Measurements from ENCODE around the gene CCNI2. TPM values are rescaled to one million over a fixed set of nuclear protein-coding genes. Genes with fewer than 3 reads are reported as not detected.

CCNI2 gene
- total RNA-seq, 1 donor from 2014 or later = not detected

- Histone ChIP-seq H3K9me3 (no peaks in the 10 kb centered on the region), H3K27ac (no peak overlapping the region), H3K27me3 (no peaks in the 10 kb centered on the region), H3K36me3 (peaks cover 0 to 4% of the 10 kb centered on the region in 2 donors), H3K4me3 (no peak overlapping the region), H3K4me1 (no peaks in the 10 kb centered on the region)
- TF ChIP-seq CTCF (IDR thresholded peaks at IDR 0.05) = no peak
- intact Hi-C loops (cut with DNase I) = no loop called here
- no peak for DNase-seq (ENCODE audit: low spot score in 2 of 2)
Measured at GRCh38 chr5:132725745-132726144, 21.5 kb upstream of the CCNI2 start.

DNA sequence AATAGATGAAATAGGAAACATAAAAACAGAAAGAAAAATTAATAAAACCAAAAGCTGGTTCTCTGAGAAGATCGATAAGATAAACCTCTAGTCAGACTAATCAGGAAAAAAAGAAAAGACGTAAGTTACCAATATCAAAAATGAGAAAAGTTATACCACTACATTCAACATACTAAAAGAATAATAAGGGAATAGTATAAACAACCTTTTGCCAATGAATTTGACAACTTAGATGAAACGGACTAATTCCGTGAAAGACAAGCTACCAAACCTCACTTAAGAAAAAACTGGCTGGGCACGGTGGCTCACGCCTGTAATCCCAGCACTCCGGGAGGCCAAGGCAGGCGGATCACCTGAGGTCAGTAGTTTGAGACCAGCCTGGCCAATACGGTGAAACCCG lies 17.3 kb upstream of the CCNI2 start:
- intact Hi-C loops (cut with DNase I) = no loop called here

GRCh38 chr5:132733499-132734148 lies 13.6 kb upstream of the CCNI2 start:
- Histone ChIP-seq H3K4me1 (peaks cover 0 to 4% of the 10 kb centered on the region in 2 donors), H3K36me3 (no peaks in the 10 kb centered on the region), H3K27me3 (no peaks in the 10 kb centered on the region), H3K27ac (no peak overlapping the region), H3K4me3 (no peak overlapping the region), H3K9me3 (no peaks in the 10 kb centered on the region)
- intact Hi-C loops (cut with DNase I) = no loop called here
- no peak for DNase-seq (ENCODE audit: low spot score in 2 of 2)
- no peak for TF ChIP-seq CTCF (IDR thresholded peaks at IDR 0.05)

More for the DNA sequence above, 17.3 kb upstream of the CCNI2 start:
- no peak for DNase-seq (ENCODE audit: low spot score in 2 of 2)
- H3K4me3 ChIP-seq = no peak overlapping the region
- no peaks in the 10 kb centered on the region for H3K27me3 ChIP-seq
- H3K9me3 ChIP-seq = no peaks in the 10 kb centered on the region
- no peaks in the 10 kb centered on the region for H3K4me1 ChIP-seq
- no peaks in the 10 kb centered on the region for H3K36me3 ChIP-seq
- H3K27ac ChIP-seq = no peak overlapping the region
- TF ChIP-seq CTCF (IDR thresholded peaks at IDR 0.05) = no peak

GRCh38 chr5:132734687-132735086 lies 12.5 kb upstream of the CCNI2 start:
- Histone ChIP-seq H3K9me3 (no peaks in the 10 kb centered on the region), H3K4me1 (peaks cover 0 to 4% of the 10 kb centered on the region in 2 donors), H3K36me3 (no peaks in the 10 kb centered on the region), H3K27me3 (no peaks in the 10 kb centered on the region), H3K27ac (no peak overlapping the region), H3K4me3 (no peak overlapping the region)
- TF ChIP-seq CTCF (IDR thresholded peaks at IDR 0.05) = no peak
- intact Hi-C loops (cut with DNase I) = loop anchor here (5.0 kb wide), 1 partner anchor 43 kb away; the partner anchor contains the start of gene SEPTIN8
- DNase-seq (ENCODE audit: low spot score in 2 of 2) = no peak

GRCh38 chr5:132736853-132737833 lies 10.1 kb upstream of the CCNI2 start, which contains the start of gene KIF3A:
KIF3A (minus strand) TSS chr5:132737546; CDS start chr5:132737419, 127 bp downstream.
- DNase-seq (ENCODE audit: low spot score in 2 of 2) = peak; percentile 82 to 98
- peak in 2 of 3 experiments; percentile 19 to 54 for TF ChIP-seq CTCF (IDR thresholded peaks at IDR 0.05)
- H3K4me3 ChIP-seq = peak within 1 kb of the TSS; percentile 70 to 90
- no peaks in the 10 kb centered on the region for H3K36me3 ChIP-seq
- H3K4me1 ChIP-seq = peaks cover 0 to 4% of the 10 kb centered on the region in 2 donors
- H3K9me3 ChIP-seq = no peaks in the 10 kb centered on the region
- no peaks in the 10 kb centered on the region for H3K27me3 ChIP-seq
- peak within 1 kb of the TSS in 1 of 2 donors; percentile 70 for H3K27ac ChIP-seq
- intact Hi-C loops (cut with DNase I) = loop anchor here (5.0 kb wide), 1 partner anchor 40 kb away; the partner anchor contains the start of gene SEPTIN8

Measured in ascending aorta (tissue), 2 donors.